Measurements from ENCODE around the gene IL20RB. TPM values are rescaled to one million over a fixed set of nuclear protein-coding genes. Genes with fewer than 3 reads are reported as not detected.

IL20RB gene
- 0.82 TPM for total RNA-seq

GRCh38 chr3:136957751-136958288 is at the start of gene IL20RB:
IL20RB (plus strand) TSS chr3:136957983; CDS start chr3:136958114, 131 bp downstream.
- DNase-seq (ENCODE audit: low spot score in 2 of 2) (no peak), FAIRE-seq (no peak)

- DNase-seq (ENCODE audit: low spot score in 2 of 2) (no peak), FAIRE-seq (no peak)
Measured at GRCh38 chr3:136908297-136908696, 49.5 kb upstream of the IL20RB start.

- FAIRE-seq (no peak), DNase-seq (ENCODE audit: low spot score in 2 of 2) (no peak)
Measured at GRCh38 chr3:136909187-136909586, 48.6 kb upstream of the IL20RB start.

GRCh38 chr3:136910697-136911096 is 47.1 kb upstream of the IL20RB start:
- no peak for DNase-seq (ENCODE audit: low spot score in 2 of 2)
- FAIRE-seq: no peak

- no peak for FAIRE-seq
- DNase-seq (ENCODE audit: low spot score in 2 of 2): no peak
Measured at GRCh38 chr3:136913168-136913567, 44.6 kb upstream of the IL20RB start.

GRCh38 chr3:136914739-136915138 is 43.0 kb upstream of the IL20RB start:
- FAIRE-seq (no peak), DNase-seq (ENCODE audit: low spot score in 2 of 2) (no peak)

GRCh38 chr3:136916223-136916622 is 41.6 kb upstream of the IL20RB start:
- FAIRE-seq: no peak
- no peak for DNase-seq (ENCODE audit: low spot score in 2 of 2)

- DNase-seq (ENCODE audit: low spot score in 2 of 2): no peak
- FAIRE-seq: no peak
Measured at GRCh38 chr3:136919799-136920580, 37.8 kb upstream of the IL20RB start.

- FAIRE-seq (no peak), DNase-seq (ENCODE audit: low spot score in 2 of 2) (no peak)
Measured at GRCh38 chr3:136920904-136921611, 36.7 kb upstream of the IL20RB start.

- DNase-seq (ENCODE audit: low spot score in 2 of 2): no peak
- FAIRE-seq: no peak
Measured at GRCh38 chr3:136925425-136926190, 32.2 kb upstream of the IL20RB start.

- FAIRE-seq (no peak), DNase-seq (ENCODE audit: low spot score in 2 of 2) (no peak)
Measured at GRCh38 chr3:136928240-136928639, 29.5 kb upstream of the IL20RB start.

GRCh38 chr3:136929977-136930670 is 27.7 kb upstream of the IL20RB start:
- no peak for FAIRE-seq
- DNase-seq (ENCODE audit: low spot score in 2 of 2): peak; percentile 9 to 11

GRCh38 chr3:136931606-136932005 is 26.2 kb upstream of the IL20RB start:
- FAIRE-seq (no peak), DNase-seq (ENCODE audit: low spot score in 2 of 2) (no peak)

GRCh38 chr3:136932523-136932922 is 25.3 kb upstream of the IL20RB start:
- DNase-seq (ENCODE audit: low spot score in 2 of 2) (no peak), FAIRE-seq (no peak)

GRCh38 chr3:136932978-136933772 is 24.6 kb upstream of the IL20RB start:
- DNase-seq (ENCODE audit: low spot score in 2 of 2) (no peak), FAIRE-seq (no peak)

GRCh38 chr3:136937175-136937574 is 20.6 kb upstream of the IL20RB start:
- no peak for FAIRE-seq
- DNase-seq (ENCODE audit: low spot score in 2 of 2): no peak

- DNase-seq (ENCODE audit: low spot score in 2 of 2) (no peak), FAIRE-seq (no peak)
Measured at GRCh38 chr3:136937851-136938250, 19.9 kb upstream of the IL20RB start.

- no peak for DNase-seq (ENCODE audit: low spot score in 2 of 2)
- FAIRE-seq: no peak
Measured at GRCh38 chr3:136938334-136938733, 19.4 kb upstream of the IL20RB start.

GRCh38 chr3:136939489-136939888 is 18.3 kb upstream of the IL20RB start:
- FAIRE-seq: no peak
- DNase-seq (ENCODE audit: low spot score in 2 of 2): no peak

Data from frontal cortex (tissue), 4 donors.